GM12864 (cell line): ENCODE data around the gene RBCK1.

Experiments used
- DNase-seq: peaks from one replicate; pipeline ENCODE4 v3.0.0-alpha.2; 2011; ENCODE audit warnings: low read depth
- H3K4me3 ChIP-seq: 2 replicates; pipeline ENCODE4 v1.5.1; 2011; ENCODE audit warnings: mild to moderate bottlenecking, low read depth, low read length, control low read depth
- TF ChIP-seq, protein P1 (sequence below): IDR thresholded peaks from 2 replicates; pipeline ENCODE4 v1.5.1; 2011; ENCODE audit warnings: low read depth, mild to moderate bottlenecking, moderate library complexity, low read length, control low read depth, inconsistent platforms; ENCODE audit errors: missing control alignments

Gene RBCK1

DNA sequence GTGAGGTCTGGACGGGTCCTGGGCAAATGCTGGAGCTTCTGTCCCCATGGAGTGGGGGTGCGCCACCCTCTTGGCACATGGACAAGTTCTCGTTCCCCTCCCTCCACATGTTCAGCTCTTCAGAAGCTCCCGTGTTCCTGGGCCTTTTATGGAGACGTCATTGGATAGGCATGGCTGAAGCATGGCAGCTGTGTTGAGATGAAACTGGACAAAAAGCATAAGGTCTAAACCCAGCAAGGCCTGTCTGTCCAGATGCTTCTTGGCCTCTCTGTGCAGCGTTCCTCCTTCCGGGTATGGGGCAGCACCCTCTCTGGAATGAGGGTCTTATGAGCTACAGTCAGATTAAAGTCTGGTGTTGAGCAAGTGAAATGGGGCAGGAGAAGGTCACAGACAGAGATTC is 27.5 kb downstream of the RBCK1 start:
- no peak for DNase-seq
- TF ChIP-seq, protein P1, sequence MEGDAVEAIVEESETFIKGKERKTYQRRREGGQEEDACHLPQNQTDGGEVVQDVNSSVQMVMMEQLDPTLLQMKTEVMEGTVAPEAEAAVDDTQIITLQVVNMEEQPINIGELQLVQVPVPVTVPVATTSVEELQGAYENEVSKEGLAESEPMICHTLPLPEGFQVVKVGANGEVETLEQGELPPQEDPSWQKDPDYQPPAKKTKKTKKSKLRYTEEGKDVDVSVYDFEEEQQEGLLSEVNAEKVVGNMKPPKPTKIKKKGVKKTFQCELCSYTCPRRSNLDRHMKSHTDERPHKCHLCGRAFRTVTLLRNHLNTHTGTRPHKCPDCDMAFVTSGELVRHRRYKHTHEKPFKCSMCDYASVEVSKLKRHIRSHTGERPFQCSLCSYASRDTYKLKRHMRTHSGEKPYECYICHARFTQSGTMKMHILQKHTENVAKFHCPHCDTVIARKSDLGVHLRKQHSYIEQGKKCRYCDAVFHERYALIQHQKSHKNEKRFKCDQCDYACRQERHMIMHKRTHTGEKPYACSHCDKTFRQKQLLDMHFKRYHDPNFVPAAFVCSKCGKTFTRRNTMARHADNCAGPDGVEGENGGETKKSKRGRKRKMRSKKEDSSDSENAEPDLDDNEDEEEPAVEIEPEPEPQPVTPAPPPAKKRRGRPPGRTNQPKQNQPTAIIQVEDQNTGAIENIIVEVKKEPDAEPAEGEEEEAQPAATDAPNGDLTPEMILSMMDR: no peak
- H3K4me3 ChIP-seq: no peak overlapping the region

- TF ChIP-seq, protein P1: no peak
- no peak overlapping the region for H3K4me3 ChIP-seq
- DNase-seq: no peak
These were observed 28.4 kb downstream of the RBCK1 start for GRCh38 chr20:436476-436875.

DNA sequence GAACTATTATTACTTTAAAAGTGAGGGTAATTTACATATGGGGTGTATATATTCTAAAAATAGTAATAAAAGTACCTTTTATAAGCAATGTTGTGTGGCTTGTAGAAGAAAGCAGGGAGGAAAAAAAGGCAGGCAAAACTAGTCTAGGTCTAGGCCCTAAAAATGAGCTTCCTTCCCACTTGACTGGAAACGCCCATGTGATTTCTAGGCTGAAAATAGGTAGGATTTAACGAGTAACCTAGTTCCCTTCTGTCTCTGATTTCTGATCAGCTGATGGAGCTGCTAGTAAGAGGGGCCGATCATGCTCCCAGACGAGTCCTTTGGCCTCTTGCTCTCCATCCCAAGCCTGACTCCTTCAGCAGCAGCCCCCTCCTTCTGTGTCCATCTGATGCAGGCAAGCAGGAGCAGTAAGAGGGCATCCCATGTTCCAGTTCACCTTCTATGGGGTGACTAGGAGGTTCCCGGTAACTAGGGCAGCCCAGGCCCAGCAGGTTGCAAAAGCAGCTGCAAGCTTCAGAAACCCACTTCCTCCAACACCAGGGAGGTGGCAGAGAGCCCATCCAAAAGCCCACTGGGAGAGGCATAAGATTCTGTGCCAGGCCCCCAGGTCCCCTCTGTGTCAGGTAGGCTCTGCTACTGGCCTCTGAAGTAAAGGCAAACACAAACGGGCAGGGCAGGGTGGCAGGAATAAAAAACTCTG is 29.8 kb downstream of the RBCK1 start:
- no peak overlapping the region for H3K4me3 ChIP-seq
- TF ChIP-seq, protein P1: no peak
- DNase-seq: no peak

DNA sequence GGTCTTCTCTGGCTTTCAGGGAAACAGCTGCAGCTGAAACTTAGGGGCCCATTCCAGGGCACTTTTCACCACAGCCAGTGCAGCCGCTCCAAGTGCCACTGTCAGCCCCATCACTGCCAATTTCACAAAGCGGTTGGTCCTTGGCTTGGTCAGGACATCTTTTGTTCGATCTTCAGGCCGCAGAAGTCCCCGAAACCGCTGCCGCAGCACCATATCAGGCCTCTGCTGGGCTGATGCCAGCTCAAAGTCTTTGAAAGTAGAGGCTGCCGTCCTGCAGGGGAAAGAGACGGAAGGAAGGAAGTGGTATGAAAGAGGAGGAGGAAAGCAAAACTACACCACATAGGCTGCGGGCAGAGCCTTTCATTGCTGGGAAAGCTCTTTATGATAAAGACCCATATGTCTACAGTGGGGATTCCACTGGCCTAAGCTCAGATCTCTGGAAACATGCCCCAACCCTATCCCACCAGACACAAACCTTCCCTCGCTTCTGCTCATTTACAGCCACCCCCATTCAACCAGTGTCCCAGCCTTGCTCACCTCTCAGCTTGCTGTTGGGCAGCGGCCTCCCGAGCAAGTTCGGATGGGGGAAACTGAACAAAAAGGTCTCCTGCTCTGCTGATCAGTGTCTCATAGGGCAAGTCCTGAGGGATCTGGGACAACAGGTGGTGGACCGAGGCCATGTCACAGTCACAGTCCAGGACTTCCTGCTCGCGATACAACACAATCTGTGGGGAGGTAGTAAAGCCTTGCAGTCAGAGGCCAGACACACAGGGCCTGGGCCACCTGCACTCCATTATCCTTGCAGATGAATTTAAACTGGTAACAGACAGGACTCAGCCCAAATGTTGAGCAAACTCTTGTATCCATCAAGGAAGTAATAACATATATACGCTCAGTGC is 30.7 kb downstream of the RBCK1 start:
- TF ChIP-seq, protein P1: no peak
- no peak overlapping the region for H3K4me3 ChIP-seq
- DNase-seq: no peak

DNA sequence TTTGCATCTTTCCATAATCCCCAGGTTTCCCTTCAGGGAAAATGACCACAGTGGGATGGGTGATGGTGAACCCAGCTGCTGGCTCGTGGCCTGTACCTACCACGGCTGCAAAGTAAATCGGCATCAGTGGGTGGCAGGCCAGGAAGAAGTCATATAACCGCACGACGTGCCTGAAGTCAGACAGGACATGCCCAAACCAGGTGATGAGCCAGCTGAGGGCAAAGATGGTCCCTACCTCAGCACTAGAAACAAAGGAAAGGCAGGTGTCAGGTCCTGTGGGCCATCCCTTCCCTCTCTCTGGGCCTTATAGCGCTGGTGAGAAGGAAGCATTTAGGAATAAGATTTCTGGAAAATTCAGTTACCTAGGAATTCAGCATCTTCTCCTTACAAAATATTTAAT is 32.0 kb downstream of the RBCK1 start:
- TF ChIP-seq, protein P1: no peak
- DNase-seq: no peak
- no peak overlapping the region for H3K4me3 ChIP-seq

- no peak overlapping the region for H3K4me3 ChIP-seq
- no peak for DNase-seq
- TF ChIP-seq, protein P1: no peak
These were observed 32.5 kb downstream of the RBCK1 start for GRCh38 chr20:440636-441035.
